Epithelial cell of prostate (primary cell): ENCODE measurements around the gene MFSD6.
"Not testable (repeated sequence)": the region's sequence is repeated elsewhere in the genome, so short reads cannot be mapped to it uniquely, and the experiment has no call there.

ENCODE experiments used
- DNase-seq: peaks from one replicate; pipeline ENCODE4 v3.0.0-alpha.2; 2011; ENCODE audit warnings: low read depth, low spot score
- H3K27ac ChIP-seq: fragments of 450-650 bp; 2 replicates; pipeline ENCODE4 v1.5.1; 2017; ENCODE audit warnings: mild to moderate bottlenecking

Gene MFSD6

DNA sequence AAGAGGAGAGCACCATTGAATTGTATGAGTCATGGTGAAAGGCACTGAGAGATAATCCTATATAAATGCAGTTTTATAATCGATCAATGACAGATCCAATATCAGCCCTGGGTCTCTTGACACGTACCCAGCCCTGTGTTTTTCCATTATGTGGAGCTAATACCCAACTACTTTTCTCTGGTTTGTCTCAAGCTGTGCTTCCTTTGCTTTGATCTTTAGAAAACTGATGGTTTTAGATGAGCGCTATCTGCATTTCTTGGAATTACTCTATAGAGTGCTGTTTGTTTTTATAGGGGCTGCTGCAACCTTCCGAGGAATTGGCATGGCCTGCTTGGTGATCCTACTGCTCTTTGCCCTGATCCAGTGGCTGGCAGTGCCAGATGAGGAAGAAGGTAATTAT, 81.3 kb downstream of the MFSD6 start:
- H3K27ac ChIP-seq, result no peak overlapping the region
- DNase-seq, result no peak

- DNase-seq, result no peak
These were observed 82.3 kb downstream of the MFSD6 start for GRCh38 chr2:190490502-190490901.

GRCh38 chr2:190493095-190493494, 84.9 kb downstream of the MFSD6 start:
- no peak overlapping the region for H3K27ac ChIP-seq

More at GRCh38 chr2:190490502-190490901, 82.3 kb downstream of the MFSD6 start:
- H3K27ac ChIP-seq, result no peak overlapping the region

DNA sequence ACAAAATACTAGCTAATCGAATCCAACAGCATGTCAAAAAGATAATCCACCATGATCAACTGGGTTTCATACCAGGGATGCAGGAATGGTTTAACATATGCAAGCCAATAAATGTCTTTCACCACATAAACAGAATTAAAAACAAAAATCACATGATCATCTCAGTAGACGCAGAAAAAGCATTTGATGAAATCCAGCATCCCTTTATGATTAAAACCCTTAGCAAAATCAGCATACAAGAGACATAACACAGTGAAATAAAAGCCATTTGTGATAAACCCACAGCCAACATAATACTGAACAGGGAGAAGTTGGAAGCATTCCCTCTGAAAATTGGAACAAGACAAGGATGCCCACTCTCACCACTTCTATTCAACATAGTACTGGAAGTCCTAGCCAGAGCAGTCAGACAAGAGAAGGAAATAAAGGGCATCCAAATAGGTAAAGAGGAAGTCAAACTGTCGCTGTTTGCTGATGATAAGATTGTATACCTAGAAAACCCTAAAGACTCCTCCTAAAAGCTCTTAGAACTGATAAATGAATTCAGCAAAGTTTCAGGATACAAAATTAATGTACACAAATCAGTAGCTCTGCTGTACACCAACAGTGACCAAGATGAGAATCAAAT, 86.6 kb downstream of the MFSD6 start:
- not testable (repeated sequence) for DNase-seq, H3K27ac ChIP-seq

More at GRCh38 chr2:190493095-190493494, 84.9 kb downstream of the MFSD6 start:
- no peak for DNase-seq

- DNase-seq, result no peak
- no peak overlapping the region for H3K27ac ChIP-seq
These were observed 89.3 kb downstream of the MFSD6 start for GRCh38 chr2:190497428-190497827.

- DNase-seq, result no peak
- H3K27ac ChIP-seq, result no peak overlapping the region
These were observed 91.1 kb downstream of the MFSD6 start for GRCh38 chr2:190499273-190499672.

- H3K27ac ChIP-seq, result no peak overlapping the region
- DNase-seq, result no peak
These were observed 91.9 kb downstream of the MFSD6 start for GRCh38 chr2:190500054-190500502.

DNA sequence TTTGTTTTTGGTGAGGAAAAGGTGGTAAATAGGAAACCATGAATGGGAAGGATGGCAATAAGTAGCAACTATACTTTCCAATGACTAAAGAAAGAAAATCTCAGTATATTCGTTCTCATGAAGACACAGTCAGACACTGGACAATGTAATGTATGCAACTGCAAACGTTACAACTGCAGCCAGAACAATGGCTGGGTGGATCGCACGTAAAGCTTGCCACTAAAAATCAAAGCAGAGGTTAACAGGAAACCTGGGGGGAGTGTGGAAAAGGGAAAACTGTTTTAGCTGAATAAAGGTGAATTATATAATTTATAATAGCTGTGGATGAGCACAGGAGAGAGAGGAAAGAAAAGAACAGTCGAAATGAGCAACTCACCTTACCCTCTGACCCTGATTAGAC, 93.1 kb downstream of the MFSD6 start:
- no peak for DNase-seq
- H3K27ac ChIP-seq, result no peak overlapping the region

- no peak overlapping the region for H3K27ac ChIP-seq
- DNase-seq, result no peak
These were observed 93.7 kb downstream of the MFSD6 start for GRCh38 chr2:190501702-190502407.

DNA sequence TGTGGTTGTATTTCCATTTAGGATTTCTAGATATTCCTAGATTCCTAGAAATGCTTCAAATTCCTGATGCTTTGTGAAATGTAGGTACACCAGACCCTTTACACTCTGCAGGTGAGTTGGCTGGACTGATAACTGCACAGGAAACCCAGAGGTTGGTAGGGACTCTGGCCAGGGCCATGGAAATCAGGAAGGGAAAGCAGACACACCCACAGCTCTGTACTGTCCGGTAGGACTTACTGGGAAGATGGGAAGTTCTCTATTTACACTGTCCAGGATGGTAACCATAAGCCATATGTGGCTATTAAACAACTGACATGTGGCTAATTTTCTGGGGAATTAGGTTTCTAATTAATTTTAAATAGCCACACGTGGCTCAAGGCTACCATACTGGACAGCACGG, 94.9 kb downstream of the MFSD6 start:
- H3K27ac ChIP-seq, result no peak overlapping the region
- DNase-seq, result no peak

GRCh38 chr2:190504912-190505311, 96.8 kb downstream of the MFSD6 start:
- no peak for DNase-seq
- no peak overlapping the region for H3K27ac ChIP-seq

- H3K27ac ChIP-seq, result no peak overlapping the region
- no peak for DNase-seq
These were observed 97.5 kb downstream of the MFSD6 start for GRCh38 chr2:190505696-190506095.

DNA sequence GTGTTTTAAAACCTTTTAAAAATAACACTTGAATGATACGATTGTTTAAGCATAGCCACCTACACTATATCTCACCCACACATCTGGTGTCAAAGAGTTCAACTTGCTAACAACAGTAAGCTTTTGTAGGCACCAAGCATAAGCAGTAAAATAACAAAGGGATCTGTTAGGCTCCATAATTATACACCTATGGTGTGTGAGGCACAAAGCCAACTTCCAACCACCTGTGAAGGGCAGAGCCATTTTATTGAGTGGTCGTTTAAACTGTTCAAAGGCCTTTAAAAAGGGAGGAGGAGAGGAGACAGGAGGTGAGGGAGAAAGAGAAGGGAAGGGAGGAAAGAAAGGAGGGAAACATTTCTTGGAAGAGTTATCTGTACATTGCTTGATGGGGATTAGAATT, 98.5 kb downstream of the MFSD6 start:
- DNase-seq, result no peak
- no peak overlapping the region for H3K27ac ChIP-seq

GRCh38 chr2:190507135-190507534, 99.0 kb downstream of the MFSD6 start:
- DNase-seq, result no peak
- no peak overlapping the region for H3K27ac ChIP-seq

- H3K27ac ChIP-seq, DNase-seq: not testable (repeated sequence)
These were observed 101.7 kb downstream of the MFSD6 start for GRCh38 chr2:190509895-190510294.

DNA sequence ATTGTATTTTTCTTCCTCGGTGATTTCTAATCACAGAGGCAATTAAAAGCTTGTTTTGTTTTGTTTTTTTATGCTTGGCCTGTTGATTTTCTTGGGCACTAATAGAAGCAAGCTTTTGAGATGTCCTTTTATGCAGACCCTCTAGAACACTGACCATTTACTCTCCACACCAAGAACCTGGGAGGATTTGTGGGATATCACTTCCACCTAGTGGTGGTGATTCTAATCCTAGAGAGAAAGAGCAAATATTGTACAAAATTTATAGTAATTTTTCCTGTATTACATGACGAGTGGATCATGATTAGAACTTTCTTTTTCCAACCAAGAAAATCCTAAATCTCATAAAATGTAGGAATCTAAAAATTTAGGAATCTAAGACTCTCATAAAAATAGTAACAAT, 102.9 kb downstream of the MFSD6 start:
- no peak for DNase-seq
- H3K27ac ChIP-seq, result no peak overlapping the region

- DNase-seq, result no peak
These were observed 104.5 kb downstream of the MFSD6 start for GRCh38 chr2:190512539-190513095.

DNA sequence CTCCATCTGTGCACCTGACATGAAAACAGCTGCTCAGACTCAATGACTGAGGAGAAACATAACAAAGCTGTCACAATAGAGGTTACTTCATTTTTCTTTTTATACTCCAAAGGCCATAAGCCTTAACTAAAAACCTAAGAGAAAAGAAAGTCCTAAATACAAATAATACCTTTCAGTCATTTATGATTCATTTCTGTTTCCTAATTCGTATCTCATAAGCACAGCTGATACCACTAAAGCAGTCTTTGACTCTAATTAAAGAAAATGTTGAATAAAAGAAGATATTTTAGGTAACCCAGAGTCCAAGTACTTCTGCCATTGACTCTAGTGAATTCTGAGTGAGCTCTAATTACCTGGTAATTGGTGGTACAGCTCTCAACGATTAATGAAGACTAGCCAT, 105.7 kb downstream of the MFSD6 start:
- DNase-seq, result no peak
- H3K27ac ChIP-seq, result no peak overlapping the region

More at GRCh38 chr2:190512539-190513095, 104.5 kb downstream of the MFSD6 start:
- H3K27ac ChIP-seq, result no peak overlapping the region

DNA sequence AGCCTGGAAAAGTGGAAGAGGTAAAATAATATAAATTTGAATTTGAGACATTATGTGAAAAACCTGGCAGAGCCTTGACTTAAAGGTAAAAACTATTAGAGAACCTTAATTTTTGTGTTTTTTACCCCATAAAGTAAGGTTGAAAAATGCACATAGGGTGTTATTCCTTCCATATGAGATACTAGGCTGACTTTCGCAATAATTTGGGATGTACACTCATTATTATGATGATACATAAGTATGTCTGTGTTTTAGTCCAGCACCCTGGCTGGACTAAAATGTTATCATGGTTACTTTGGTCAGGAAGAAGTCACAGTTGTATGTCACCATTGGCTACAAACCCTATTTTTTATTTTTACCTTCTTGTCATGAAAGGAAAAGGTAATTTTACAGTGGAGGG, 106.5 kb downstream of the MFSD6 start:
- no peak for DNase-seq
- H3K27ac ChIP-seq, result no peak overlapping the region

GRCh38 chr2:190515687-190516086, 107.5 kb downstream of the MFSD6 start:
- no peak for DNase-seq
- H3K27ac ChIP-seq, result no peak overlapping the region

DNA sequence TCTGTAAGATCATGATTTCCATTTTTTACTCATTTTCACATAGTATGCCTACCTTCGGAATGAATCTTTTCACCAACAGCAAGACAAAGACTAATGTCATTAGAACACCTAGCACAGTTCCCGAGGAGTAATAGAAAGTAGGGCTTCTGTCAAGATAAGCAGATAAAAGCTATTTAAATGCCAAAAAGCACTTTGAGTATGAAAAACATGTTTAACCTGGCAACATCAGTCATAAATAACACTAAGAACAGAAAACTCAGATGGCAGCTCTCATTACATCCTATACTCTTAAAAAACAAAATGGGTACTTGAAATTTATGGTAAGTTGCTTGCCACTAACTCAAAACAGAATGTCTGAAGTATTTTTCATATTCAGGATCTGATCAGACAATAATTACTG, 109.3 kb downstream of the MFSD6 start:
- no peak for DNase-seq
- H3K27ac ChIP-seq, result no peak overlapping the region
